GM12878 (cell line): ENCODE data around the gene RXRG. TPM values are rescaled to one million over a fixed set of nuclear protein-coding genes. Genes with fewer than 3 reads are reported as not detected.

ENCODE experiments used
- BRCA1 ChIP-seq: IDR thresholded peaks from 2 replicates; pipeline ENCODE4 v1.6.1; 2011; ENCODE audit warnings: low read depth, low read length, improper control_type of control experiment
- CEBPZ ChIP-seq: fragments of 150-350 bp; IDR thresholded peaks from 2 replicates; pipeline ENCODE4 v1.6.1; 2016; ENCODE audit warnings: low read depth, low read length
- DPF2 ChIP-seq: fragments of 450-650 bp; IDR thresholded peaks from 2 replicates; pipeline ENCODE4 v1.6.1; 2017; ENCODE audit warnings: mild to moderate bottlenecking
- IKZF2 ChIP-seq, 2 experiments: fragments of 450-650 bp; IDR thresholded peaks; 2 replicates each; pipeline ENCODE4 v1.6.1; 2017; ENCODE audit warnings: mild to moderate bottlenecking in 2 of 2, moderate library complexity in 2 of 2
- LARP7 ChIP-seq: fragments of 450-650 bp; IDR thresholded peaks from 2 replicates; pipeline ENCODE4 v1.6.1; 2017; ENCODE audit warnings: mild to moderate bottlenecking
- MYC ChIP-seq: IDR thresholded peaks from 2 replicates; pipeline ENCODE4 v1.6.1; 2011; ENCODE audit warnings: mild to moderate bottlenecking, low read length, moderate library complexity, inconsistent platforms; ENCODE audit not compliant: insufficient read depth, insufficient replicate concordance, insufficient read length, severe bottlenecking
- NBN ChIP-seq: fragments of 450-650 bp; IDR thresholded peaks from 2 replicates; pipeline ENCODE4 v1.6.1; 2016
- NR2C1 ChIP-seq: fragments of 450-650 bp; IDR thresholded peaks from 2 replicates; pipeline ENCODE4 v1.6.1; 2017; ENCODE audit warnings: antibody characterized with exemption, mild to moderate bottlenecking, moderate library complexity
- SMARCA5 ChIP-seq: fragments of 450-650 bp; IDR thresholded peaks from 2 replicates; pipeline ENCODE4 v1.6.1; 2017; ENCODE audit warnings: mild to moderate bottlenecking
- polyA plus RNA-seq, 11 experiments: library from polyadenylated mRNA; depleted of rRNA in 4 of 11; unstranded in 6 of 11; stranded (reverse) in 5 of 11; fragments of >200 nt; fragmentation: Nextera tagmentation in 4 of 11; fragmentation: Illumina TruSeq in 1 of 11; extraction: Ambion mirVana in 4 of 11; extraction: Trizol in 1 of 11; gene quantifications; 1 replicate in 1 of 11; 2 replicates in 10 of 11; pipeline versions ENCODE4 v1.2.1 to v1.2.3, GENCODE V29; 2011 to 2016; ENCODE audit warnings: inconsistent platforms in 2 of 11, missing spikeins in 2 of 11, low read depth in 1 of 11
- total RNA-seq, 4 experiments: library from RNA; depleted of rRNA in 3 of 4; stranded (reverse); fragments of >200 nt in 3 of 4; fragmentation: Illumina TruSeq in 1 of 4; extraction: Trizol in 1 of 4; gene quantifications; 2 replicates each; pipeline versions ENCODE4 v1.2.1 to v1.2.3, GENCODE V29; 2013 to 2021
- TF ChIP-seq, protein P1 (sequence below): fragments of 450-650 bp; IDR thresholded peaks from 2 replicates; pipeline ENCODE4 v1.6.1; 2017; ENCODE audit warnings: mild to moderate bottlenecking, moderate library complexity

The RXRG gene
- total and polyA plus RNA-seq, 10 of the 15 experiments (the other 5 are each of a cell fraction or from before 2014, with no cell fraction given): 0.10 TPM; not detected in 9

DNA sequence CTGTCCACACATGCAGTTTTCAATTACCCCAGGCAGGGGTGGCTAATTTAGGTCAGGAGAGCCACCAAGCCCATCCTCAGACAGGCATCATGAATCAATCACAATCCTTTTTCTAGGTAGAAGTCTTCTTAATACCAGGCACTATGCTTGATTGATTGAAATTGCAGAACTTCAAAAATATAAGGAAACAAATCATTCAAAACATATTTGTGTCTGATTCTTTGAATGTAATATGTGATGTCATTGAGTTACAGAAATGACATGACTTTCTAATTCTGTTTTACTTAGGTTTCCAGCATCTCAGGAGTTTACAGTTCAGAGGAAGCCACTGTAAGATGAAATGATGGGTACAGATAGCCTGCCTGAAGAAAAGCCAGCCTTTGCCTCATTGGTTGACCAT is 26.7 kb downstream of the RXRG start (continued):
- TF ChIP-seq, protein P1, sequence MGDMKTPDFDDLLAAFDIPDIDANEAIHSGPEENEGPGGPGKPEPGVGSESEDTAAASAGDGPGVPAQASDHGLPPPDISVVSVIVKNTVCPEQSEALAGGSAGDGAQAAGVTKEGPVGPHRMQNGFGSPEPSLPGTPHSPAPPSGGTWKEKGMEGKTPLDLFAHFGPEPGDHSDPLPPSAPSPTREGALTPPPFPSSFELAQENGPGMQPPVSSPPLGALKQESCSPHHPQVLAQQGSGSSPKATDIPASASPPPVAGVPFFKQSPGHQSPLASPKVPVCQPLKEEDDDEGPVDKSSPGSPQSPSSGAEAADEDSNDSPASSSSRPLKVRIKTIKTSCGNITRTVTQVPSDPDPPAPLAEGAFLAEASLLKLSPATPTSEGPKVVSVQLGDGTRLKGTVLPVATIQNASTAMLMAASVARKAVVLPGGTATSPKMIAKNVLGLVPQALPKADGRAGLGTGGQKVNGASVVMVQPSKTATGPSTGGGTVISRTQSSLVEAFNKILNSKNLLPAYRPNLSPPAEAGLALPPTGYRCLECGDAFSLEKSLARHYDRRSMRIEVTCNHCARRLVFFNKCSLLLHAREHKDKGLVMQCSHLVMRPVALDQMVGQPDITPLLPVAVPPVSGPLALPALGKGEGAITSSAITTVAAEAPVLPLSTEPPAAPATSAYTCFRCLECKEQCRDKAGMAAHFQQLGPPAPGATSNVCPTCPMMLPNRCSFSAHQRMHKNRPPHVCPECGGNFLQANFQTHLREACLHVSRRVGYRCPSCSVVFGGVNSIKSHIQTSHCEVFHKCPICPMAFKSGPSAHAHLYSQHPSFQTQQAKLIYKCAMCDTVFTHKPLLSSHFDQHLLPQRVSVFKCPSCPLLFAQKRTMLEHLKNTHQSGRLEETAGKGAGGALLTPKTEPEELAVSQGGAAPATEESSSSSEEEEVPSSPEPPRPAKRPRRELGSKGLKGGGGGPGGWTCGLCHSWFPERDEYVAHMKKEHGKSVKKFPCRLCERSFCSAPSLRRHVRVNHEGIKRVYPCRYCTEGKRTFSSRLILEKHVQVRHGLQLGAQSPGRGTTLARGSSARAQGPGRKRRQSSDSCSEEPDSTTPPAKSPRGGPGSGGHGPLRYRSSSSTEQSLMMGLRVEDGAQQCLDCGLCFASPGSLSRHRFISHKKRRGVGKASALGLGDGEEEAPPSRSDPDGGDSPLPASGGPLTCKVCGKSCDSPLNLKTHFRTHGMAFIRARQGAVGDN: no peak
- TF ChIP-seq LARP7 (no peak), NBN (no peak), NR2C1 (no peak), DPF2 (no peak), BRCA1 (no peak), MYC (no peak), IKZF2 (IDR thresholded peaks at IDR 0.05) (no peak), SMARCA5 (no peak), CEBPZ (no peak)
- TF ChIP-seq, all 136 proteins: peak for 0
